AG09309 (cell line): ENCODE results near the gene ANKRD44.

Source experiments
- DNase-seq: peaks from one replicate; pipeline ENCODE4 v3.0.0-alpha.2; 2010; ENCODE audit warnings: low read depth
- H3K4me3 ChIP-seq: 2 replicates; pipeline ENCODE4 v1.5.1; 2011; ENCODE audit warnings: mild to moderate bottlenecking, low read depth, low read length, moderate library complexity; ENCODE audit not compliant: control insufficient read depth
- TF ChIP-seq, protein P1 (sequence below): IDR thresholded peaks from 2 replicates; pipeline ENCODE4 v1.5.1; 2011; ENCODE audit warnings: mild to moderate bottlenecking, low read depth, low read length, inconsistent platforms; ENCODE audit not compliant: insufficient read depth, control insufficient read depth; ENCODE audit errors: missing control alignments

ANKRD44 gene

DNA sequence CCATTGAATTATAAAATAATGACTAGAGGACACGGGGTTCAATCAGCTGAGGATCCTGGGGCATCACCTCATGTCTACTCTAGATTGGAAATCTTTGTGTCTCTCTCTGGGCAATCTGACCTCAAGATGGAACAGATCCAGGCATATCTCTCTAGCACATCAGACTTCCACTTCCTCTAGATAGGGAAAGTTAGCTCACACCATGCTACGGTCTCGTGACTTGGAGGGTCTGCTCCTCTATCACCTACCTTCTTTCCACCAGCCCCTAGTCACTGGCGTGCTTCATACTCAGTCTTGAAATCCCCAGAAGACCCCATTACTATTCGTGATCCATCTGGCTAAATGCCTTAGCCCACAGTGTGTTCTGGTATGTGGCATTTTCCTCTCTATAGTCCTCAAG lies 148.8 kb downstream of the ANKRD44 start:
- H3K4me3 ChIP-seq: no peak overlapping the region
- no peak for DNase-seq
- TF ChIP-seq, protein P1, sequence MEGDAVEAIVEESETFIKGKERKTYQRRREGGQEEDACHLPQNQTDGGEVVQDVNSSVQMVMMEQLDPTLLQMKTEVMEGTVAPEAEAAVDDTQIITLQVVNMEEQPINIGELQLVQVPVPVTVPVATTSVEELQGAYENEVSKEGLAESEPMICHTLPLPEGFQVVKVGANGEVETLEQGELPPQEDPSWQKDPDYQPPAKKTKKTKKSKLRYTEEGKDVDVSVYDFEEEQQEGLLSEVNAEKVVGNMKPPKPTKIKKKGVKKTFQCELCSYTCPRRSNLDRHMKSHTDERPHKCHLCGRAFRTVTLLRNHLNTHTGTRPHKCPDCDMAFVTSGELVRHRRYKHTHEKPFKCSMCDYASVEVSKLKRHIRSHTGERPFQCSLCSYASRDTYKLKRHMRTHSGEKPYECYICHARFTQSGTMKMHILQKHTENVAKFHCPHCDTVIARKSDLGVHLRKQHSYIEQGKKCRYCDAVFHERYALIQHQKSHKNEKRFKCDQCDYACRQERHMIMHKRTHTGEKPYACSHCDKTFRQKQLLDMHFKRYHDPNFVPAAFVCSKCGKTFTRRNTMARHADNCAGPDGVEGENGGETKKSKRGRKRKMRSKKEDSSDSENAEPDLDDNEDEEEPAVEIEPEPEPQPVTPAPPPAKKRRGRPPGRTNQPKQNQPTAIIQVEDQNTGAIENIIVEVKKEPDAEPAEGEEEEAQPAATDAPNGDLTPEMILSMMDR: no peak

DNA sequence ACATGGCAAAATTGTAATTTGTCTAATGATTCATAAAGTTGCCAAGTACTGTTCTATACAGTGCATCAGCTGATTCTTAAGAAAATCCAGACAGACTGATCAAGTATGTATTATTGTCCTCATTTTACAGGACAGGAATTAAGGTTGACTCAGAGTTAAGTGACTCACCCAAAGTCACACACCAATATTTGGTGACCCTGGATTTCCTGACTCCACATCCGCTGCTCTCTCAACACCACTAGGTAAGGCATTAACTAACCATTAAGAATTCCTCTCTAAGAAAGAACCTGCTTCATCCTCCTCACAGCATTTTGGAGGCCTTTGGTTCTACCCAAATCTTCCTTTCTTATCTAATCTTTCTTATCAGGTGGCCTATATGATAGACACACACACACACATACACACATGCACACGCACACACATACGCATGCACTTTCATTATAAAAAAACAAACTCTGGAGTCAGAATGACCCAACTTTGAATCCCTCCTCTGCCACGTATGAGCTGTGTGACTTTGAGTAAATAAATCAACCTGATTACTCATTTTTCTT lies 150.8 kb downstream of the ANKRD44 start:
- no peak for DNase-seq

DNA sequence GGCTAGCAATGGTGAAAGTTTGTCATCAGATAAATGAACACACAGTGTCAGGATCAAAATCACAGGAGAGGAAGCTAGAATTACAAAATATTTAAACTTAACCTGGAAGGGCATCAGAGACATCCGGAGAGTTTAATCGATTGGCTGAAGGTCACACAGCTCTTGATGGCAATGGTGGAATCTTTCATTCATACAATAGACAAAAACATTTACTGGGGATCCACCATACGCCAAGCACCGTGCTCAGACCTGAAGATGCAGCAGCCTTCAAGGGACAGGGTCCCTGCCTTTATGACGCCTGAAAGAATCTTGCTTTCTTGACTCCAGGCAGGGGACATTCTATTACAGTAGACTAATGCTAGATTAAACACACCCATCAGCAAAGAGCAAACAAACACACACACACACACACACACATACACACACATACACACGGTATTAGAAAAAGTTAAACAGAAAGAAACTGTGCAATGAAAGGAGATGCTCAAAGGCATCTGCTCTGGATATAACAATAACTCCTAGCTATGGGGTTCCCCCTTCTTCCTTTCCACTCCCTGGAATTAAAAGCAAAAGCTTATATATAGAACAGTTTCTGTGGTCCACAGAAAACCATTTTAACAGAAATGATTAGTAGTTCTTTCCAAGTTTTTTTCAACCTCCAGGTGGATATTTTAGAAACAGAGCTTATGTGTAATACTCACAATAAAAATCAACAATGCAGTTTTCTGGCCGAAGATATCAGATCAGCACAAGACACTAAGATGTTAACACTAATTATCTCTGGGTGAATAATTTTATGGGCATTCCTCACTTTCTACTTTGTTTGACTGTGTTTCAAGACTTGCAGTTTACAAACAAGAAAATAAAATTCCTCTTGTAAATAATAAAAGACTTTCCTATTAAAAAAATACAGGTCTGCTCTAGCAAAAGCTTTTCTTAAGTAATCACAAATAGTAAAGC lies 151.7 kb downstream of the ANKRD44 start:
- TF ChIP-seq, protein P1: no peak
- no peak for DNase-seq
- no peak overlapping the region for H3K4me3 ChIP-seq

More for the DNA sequence above, 150.8 kb downstream of the ANKRD44 start:
- no peak overlapping the region for H3K4me3 ChIP-seq
- TF ChIP-seq, protein P1: no peak

DNA sequence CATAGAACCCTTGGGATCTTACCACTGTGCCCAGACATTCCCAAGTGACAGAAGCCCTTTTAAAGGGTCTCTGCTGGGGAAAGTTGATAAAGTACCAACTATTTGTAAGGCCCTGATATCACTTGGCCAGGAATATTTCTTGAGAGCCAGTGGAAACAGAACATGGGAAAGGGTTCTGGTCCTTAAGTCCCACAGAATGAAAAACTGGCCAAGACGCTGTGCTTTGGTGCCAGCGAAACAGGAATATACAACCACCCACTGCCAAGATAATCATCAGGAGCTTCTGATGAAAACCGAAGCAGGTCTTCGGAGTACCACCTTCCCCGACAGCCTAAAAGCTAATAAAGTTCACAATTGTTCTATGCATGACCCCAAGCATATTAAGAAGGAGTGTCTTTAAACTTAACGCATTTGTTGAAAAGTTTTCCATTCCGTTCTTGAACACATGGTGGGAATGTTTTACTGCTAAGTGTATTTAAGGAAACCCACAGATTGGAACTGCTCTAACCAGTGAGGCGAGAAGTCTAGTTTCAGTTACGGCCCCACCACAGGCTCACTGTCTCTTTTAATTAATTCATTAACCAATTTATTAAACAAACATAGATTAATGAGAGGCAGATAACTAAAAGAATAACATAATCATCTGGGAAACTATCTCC lies 152.6 kb downstream of the ANKRD44 start:
- H3K4me3 ChIP-seq: no peak overlapping the region
- TF ChIP-seq, protein P1: no peak
- DNase-seq: no peak

DNA sequence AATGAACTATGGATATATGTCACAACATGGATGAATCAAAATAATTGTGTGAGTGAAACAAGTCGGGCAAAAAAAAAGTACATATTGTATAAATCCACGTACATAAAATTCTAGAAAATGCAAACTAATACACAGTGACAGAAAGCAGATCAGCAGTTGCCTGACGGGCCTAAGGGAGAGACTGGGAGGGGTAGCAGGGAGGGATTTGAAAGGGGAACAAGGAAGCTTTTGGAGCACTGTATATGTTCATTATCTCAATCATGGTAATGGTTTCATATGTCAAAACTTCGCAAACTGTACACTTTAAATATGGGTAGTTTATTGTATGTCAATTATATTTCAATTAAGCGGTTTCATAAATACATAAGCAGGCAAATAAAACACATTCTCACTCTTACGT lies 153.8 kb downstream of the ANKRD44 start:
- TF ChIP-seq, protein P1: no peak
- DNase-seq: no peak
- H3K4me3 ChIP-seq: no peak overlapping the region

DNA sequence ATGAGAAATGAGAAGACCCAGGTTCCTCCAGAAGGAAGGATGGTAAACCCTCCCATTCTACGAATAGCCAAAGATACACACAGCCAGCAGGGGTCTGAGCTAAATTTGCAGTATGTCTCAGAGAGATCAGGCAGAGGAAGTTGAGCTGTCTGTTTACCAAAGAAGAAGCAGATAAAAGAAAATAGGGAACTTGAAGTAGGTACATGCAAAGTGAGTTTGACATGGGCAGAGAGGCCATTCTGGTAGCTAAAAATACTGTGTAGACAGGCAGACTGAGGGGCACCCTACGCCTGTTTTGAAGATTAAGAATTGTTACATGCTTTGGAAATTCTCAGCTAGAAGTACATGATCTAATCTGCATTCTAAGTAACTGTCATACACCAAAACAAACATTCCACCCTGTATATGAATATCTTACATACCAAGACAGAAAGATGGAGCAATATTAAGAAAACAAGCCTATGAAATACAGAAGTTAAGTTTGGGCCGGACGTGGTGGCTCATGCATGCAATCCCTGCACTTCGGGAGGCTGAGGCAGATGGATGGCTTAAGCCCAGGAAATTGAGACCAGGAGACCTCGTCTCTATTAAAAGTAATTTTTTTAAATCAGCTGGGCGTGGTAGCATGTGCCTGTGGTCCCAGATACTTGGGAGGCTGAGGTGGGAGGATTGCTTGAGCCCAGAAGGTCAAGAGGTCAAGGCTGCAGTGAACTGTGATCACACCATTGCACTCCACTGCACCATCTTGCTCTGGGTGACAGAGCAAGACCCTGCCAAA lies 157.9 kb downstream of the ANKRD44 start:
- DNase-seq: peak; percentile 13
- no peak overlapping the region for H3K4me3 ChIP-seq
- TF ChIP-seq, protein P1: no peak
